ENCODE results near the gene ANKRD60.

The ANKRD60 gene

DNA sequence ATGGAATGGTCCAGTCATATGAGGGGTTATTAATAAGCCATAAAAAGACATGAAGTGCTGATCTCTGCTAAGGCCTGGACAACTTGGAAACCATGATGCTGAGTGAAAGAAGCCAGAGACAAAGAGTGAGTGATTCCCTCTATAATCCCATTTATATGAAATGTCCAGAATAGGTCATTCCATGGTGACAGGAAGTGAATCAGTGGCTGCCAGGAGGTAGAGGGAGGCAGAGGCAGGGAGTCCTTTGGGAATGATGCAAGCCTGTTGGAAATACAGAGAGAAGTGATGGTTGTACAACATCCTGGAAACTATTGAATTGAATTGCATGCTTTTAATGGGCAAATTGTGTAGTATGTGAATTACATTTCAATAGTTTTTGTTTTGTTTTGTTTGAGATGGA lies 26.4 kb downstream of the ANKRD60 start:
- Histone ChIP-seq H3K27me3 (ENCODE audit: insufficient read depth, low read depth) (peaks cover 61% of the 10 kb centered on the region), H3K4me1 (ENCODE audit: low read depth, poor library complexity, severe bottlenecking) (no peaks in the 10 kb centered on the region), H3K9ac (no peak overlapping the region), H3K4me2 (no peak overlapping the region), H3K4me3 (IDR thresholded peaks at IDR 0.05; ENCODE audit: insufficient read depth, low read depth, low read length) (no peak overlapping the region), H3K79me2 (ENCODE audit: insufficient read depth, low read depth) (no peaks in the 10 kb centered on the region), H3K36me3 (ENCODE audit: insufficient read depth) (no peaks in the 10 kb centered on the region), H4K20me1 (ENCODE audit: insufficient read depth) (no peaks in the 10 kb centered on the region), H3K27ac (no peak overlapping the region), H2AFZ (ENCODE audit: low read depth) (no peak overlapping the region)
- TF ChIP-seq, protein P1, sequence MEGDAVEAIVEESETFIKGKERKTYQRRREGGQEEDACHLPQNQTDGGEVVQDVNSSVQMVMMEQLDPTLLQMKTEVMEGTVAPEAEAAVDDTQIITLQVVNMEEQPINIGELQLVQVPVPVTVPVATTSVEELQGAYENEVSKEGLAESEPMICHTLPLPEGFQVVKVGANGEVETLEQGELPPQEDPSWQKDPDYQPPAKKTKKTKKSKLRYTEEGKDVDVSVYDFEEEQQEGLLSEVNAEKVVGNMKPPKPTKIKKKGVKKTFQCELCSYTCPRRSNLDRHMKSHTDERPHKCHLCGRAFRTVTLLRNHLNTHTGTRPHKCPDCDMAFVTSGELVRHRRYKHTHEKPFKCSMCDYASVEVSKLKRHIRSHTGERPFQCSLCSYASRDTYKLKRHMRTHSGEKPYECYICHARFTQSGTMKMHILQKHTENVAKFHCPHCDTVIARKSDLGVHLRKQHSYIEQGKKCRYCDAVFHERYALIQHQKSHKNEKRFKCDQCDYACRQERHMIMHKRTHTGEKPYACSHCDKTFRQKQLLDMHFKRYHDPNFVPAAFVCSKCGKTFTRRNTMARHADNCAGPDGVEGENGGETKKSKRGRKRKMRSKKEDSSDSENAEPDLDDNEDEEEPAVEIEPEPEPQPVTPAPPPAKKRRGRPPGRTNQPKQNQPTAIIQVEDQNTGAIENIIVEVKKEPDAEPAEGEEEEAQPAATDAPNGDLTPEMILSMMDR (conservative IDR thresholded peaks at IDR 0.05; ENCODE audit: low read depth, low read length), result no peak

DNA sequence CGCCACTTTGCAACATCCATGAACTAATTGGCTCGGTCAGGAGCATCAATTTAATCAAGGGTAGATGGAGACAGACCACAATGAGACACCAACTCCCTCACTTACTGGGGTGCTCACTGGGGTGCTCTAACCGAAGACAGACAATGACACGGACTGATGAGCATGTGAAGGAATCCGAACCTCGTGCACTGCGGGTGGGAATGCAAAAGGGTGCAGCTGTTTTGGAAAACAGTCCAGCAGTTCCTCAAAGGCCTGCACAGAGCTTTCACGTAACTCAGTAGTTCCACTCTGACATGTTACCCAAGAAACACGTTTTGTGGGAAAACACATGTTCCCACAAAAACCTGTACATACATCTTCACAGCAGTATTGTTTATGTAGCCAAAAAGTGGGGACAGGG lies 26.8 kb downstream of the ANKRD60 start:
- peaks cover 61% of the 10 kb centered on the region for H3K27me3 ChIP-seq (ENCODE audit: insufficient read depth, low read depth)
- no peak overlapping the region for H3K27ac ChIP-seq
- no peaks in the 10 kb centered on the region for H3K79me2 ChIP-seq (ENCODE audit: insufficient read depth, low read depth)
- TF ChIP-seq, protein P1 (conservative IDR thresholded peaks at IDR 0.05; ENCODE audit: low read depth, low read length), result no peak
- H3K36me3 ChIP-seq (ENCODE audit: insufficient read depth), result no peaks in the 10 kb centered on the region
- no peak overlapping the region for H3K4me2 ChIP-seq
- H3K4me3 ChIP-seq (IDR thresholded peaks at IDR 0.05; ENCODE audit: insufficient read depth, low read depth, low read length), result no peak overlapping the region
- no peaks in the 10 kb centered on the region for H4K20me1 ChIP-seq (ENCODE audit: insufficient read depth)
- no peak overlapping the region for H2AFZ ChIP-seq (ENCODE audit: low read depth)
- no peaks in the 10 kb centered on the region for H3K4me1 ChIP-seq (ENCODE audit: low read depth, poor library complexity, severe bottlenecking)
- H3K9ac ChIP-seq, result no peak overlapping the region

DNA sequence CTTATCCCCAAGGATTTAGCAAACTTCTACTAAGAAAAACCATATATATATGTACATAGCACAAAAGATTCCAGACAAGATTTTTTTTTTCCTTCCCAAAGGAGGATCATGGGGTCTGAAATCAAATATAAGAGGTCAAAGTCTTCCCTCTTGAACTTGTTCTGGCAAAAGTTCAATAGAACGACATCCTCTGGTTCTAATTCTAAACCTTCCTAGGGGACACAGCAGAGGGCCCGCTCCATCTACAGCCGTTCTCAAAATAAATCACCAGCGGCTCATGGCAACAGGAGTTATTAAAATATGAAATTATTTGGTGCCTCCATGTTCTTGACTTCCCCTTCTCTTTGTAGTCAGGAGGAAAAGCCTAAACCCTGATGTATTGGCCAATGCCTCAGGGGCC lies 29.0 kb downstream of the ANKRD60 start:
- H3K36me3 ChIP-seq (ENCODE audit: insufficient read depth), result no peaks in the 10 kb centered on the region
- H2AFZ ChIP-seq (ENCODE audit: low read depth), result no peak overlapping the region
- no peak overlapping the region for H3K27ac ChIP-seq
- no peaks in the 10 kb centered on the region for H3K4me1 ChIP-seq (ENCODE audit: low read depth, poor library complexity, severe bottlenecking)
- H3K4me2 ChIP-seq, result no peak overlapping the region
- TF ChIP-seq, protein P1 (conservative IDR thresholded peaks at IDR 0.05; ENCODE audit: low read depth, low read length), result no peak
- no peak overlapping the region for H3K4me3 ChIP-seq (IDR thresholded peaks at IDR 0.05; ENCODE audit: insufficient read depth, low read depth, low read length)
- H3K9ac ChIP-seq, result no peak overlapping the region
- no peaks in the 10 kb centered on the region for H4K20me1 ChIP-seq (ENCODE audit: insufficient read depth)
- peaks cover 60% of the 10 kb centered on the region for H3K27me3 ChIP-seq (ENCODE audit: insufficient read depth, low read depth)
- no peaks in the 10 kb centered on the region for H3K79me2 ChIP-seq (ENCODE audit: insufficient read depth, low read depth)

DNA sequence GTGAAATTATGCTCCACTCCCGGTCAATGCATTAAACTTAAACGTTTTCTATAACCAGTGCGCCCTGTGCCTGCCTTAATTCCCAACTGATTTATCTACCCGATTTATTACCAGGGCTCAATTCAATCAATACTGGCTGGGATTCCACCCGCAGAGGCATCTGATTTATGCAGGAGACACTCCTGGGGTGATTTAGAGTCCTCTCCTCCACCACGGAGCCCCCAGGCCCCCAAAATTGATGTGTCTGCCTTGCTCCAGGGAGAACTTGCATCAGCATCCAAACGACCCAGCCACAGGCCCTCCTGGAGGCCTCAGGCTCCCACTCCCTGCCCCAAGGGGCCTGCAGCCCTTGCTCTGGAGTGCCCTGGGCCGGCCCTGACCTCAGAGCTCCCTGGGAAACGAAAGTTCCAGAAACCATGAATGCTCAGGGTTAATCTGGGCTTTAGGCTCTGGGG lies 29.5 kb downstream of the ANKRD60 start:
- H3K4me2 ChIP-seq, result no peak overlapping the region

More for the DNA sequence above, 29.5 kb downstream of the ANKRD60 start:
- no peaks in the 10 kb centered on the region for H4K20me1 ChIP-seq (ENCODE audit: insufficient read depth)
- H3K9ac ChIP-seq, result no peak overlapping the region
- no peaks in the 10 kb centered on the region for H3K79me2 ChIP-seq (ENCODE audit: insufficient read depth, low read depth)
- no peak overlapping the region for H3K4me3 ChIP-seq (IDR thresholded peaks at IDR 0.05; ENCODE audit: insufficient read depth, low read depth, low read length)
- TF ChIP-seq, protein P1 (conservative IDR thresholded peaks at IDR 0.05; ENCODE audit: low read depth, low read length), result no peak
- H3K27ac ChIP-seq, result no peak overlapping the region
- H3K4me1 ChIP-seq (ENCODE audit: low read depth, poor library complexity, severe bottlenecking), result no peaks in the 10 kb centered on the region
- H3K36me3 ChIP-seq (ENCODE audit: insufficient read depth), result no peaks in the 10 kb centered on the region
- H3K27me3 ChIP-seq (ENCODE audit: insufficient read depth, low read depth), result peaks cover 55% of the 10 kb centered on the region
- no peak overlapping the region for H2AFZ ChIP-seq (ENCODE audit: low read depth)
